ENCODE data around the gene DCDC1.

Gene DCDC1

GRCh38 chr11:31231601-31232000, 137.9 kb downstream of the DCDC1 start:
- TF ChIP-seq CTCF (IDR thresholded peaks at IDR 0.05; ENCODE audit: extremely low read depth, missing control alignments): no peak
- DNase-seq (ENCODE audit: low spot score): no peak

- DNase-seq (ENCODE audit: low spot score): no peak
- no peak for TF ChIP-seq CTCF (IDR thresholded peaks at IDR 0.05; ENCODE audit: extremely low read depth, missing control alignments)
Measured at GRCh38 chr11:31218847-31219246, 150.7 kb downstream of the DCDC1 start.

- no peak for DNase-seq (ENCODE audit: low spot score)
- TF ChIP-seq CTCF (IDR thresholded peaks at IDR 0.05; ENCODE audit: extremely low read depth, missing control alignments): no peak
Measured at GRCh38 chr11:31214372-31214771, 155.2 kb downstream of the DCDC1 start.

- no peak for TF ChIP-seq CTCF (IDR thresholded peaks at IDR 0.05; ENCODE audit: extremely low read depth, missing control alignments)
- DNase-seq (ENCODE audit: low spot score): no peak
Measured at GRCh38 chr11:31199378-31199777, 170.2 kb downstream of the DCDC1 start.

GRCh38 chr11:31173926-31174680, 195.4 kb downstream of the DCDC1 start:
- no peak for DNase-seq (ENCODE audit: low spot score)
- TF ChIP-seq CTCF (IDR thresholded peaks at IDR 0.05; ENCODE audit: extremely low read depth, missing control alignments): no peak

- DNase-seq (ENCODE audit: low spot score): no peak
- TF ChIP-seq CTCF (IDR thresholded peaks at IDR 0.05; ENCODE audit: extremely low read depth, missing control alignments): no peak
Measured at GRCh38 chr11:31160504-31161422, 208.8 kb downstream of the DCDC1 start.

GRCh38 chr11:31150841-31151240, 218.7 kb downstream of the DCDC1 start:
- DNase-seq (ENCODE audit: low spot score): no peak
- TF ChIP-seq CTCF (IDR thresholded peaks at IDR 0.05; ENCODE audit: extremely low read depth, missing control alignments): no peak

Data from GM20000 (cell line).